Spleen (tissue), 7 donors: ENCODE measurements around the gene AHNAK2.
"Not testable (repeated sequence)": the region's sequence is repeated elsewhere in the genome, so short reads cannot be mapped to it uniquely, and the experiment has no call there.

Experiments
- POLR2A ChIP-seq, 3 donors: fragments of 450-650 bp; IDR thresholded peaks; one replicate each; pipeline ENCODE4 v1.5.1; 2017; ENCODE audit warnings: antibody characterized with exemption in 3 of 3, mild to moderate bottlenecking in 1 of 3
- TF ChIP-seq, protein P1 (sequence below), 11 experiments: fragments of 200-600 bp in 7 of 11; fragments of 450-650 bp in 4 of 11; sonication (generic) in 4 of 11; IDR thresholded peaks in 8 of 11; conservative IDR thresholded peaks in 3 of 11; 1 replicate in 7 of 11; 2 replicates in 4 of 11; pipeline versions ENCODE4 v1.4.0 to v1.8.0; 2016 to 2021; ENCODE audit warnings: antibody characterized with exemption in 11 of 11, inconsistent platforms in 4 of 11, mild to moderate bottlenecking in 1 of 11
- donor health status: DM: no; HTN: no; CAD: no; lungs with moderate emphysema.
- donor health status: DM: no; HTN: no; CAD: no.
- donor health status: DM: no; HTN: no; CAD: no.

DNA sequence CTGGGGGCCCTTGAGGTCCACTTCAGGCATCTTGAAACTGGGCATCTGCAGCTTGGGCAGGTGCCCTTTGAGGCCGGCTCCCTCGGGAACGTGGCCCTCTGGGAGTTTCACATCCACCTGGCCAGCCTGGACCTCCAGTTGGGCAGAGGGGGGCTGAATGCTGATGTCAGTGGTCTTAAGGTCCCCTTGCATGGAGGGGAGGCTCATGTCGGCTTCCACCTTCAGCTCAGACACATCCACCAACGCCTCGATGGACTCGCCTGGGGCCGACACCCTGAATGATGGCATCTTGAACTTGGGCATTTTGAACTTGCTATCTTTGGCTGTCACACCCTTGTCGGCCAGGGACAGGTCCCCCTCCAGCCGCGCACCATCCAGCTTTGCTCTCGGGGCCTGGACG, 31.0 kb downstream of the AHNAK2 start:
- TF ChIP-seq, protein P1, sequence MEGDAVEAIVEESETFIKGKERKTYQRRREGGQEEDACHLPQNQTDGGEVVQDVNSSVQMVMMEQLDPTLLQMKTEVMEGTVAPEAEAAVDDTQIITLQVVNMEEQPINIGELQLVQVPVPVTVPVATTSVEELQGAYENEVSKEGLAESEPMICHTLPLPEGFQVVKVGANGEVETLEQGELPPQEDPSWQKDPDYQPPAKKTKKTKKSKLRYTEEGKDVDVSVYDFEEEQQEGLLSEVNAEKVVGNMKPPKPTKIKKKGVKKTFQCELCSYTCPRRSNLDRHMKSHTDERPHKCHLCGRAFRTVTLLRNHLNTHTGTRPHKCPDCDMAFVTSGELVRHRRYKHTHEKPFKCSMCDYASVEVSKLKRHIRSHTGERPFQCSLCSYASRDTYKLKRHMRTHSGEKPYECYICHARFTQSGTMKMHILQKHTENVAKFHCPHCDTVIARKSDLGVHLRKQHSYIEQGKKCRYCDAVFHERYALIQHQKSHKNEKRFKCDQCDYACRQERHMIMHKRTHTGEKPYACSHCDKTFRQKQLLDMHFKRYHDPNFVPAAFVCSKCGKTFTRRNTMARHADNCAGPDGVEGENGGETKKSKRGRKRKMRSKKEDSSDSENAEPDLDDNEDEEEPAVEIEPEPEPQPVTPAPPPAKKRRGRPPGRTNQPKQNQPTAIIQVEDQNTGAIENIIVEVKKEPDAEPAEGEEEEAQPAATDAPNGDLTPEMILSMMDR (IDR thresholded peaks at IDR 0.05 in 8 of 11, conservative IDR thresholded peaks at IDR 0.05 in 3 of 11) = not testable (repeated sequence)
- not testable (repeated sequence) for TF ChIP-seq POLR2A (IDR thresholded peaks at IDR 0.05)
